Activated B cell treated with CpG ODN at 0.5 μM for 24 hours (primary cell): Measurements from ENCODE around the gene STPG1. TPM values are rescaled to one million over a fixed set of nuclear protein-coding genes. Genes with fewer than 3 reads are reported as not detected.

Experiments used
- ATAC-seq: fragments of 200-7000 bp; cut with Tn5 transposase; one replicate; pipeline ENCODE4 v1.10.0; 2021; ENCODE audit warnings: low read depth, mild to moderate bottlenecking, moderate library complexity
- CTCF ChIA-PET: fragments of 350-600 bp; sonication (Branson Sonifier 250); formaldehyde crosslinking; loops from one replicate; lab custom pipeline; 2021; ENCODE audit warnings: antibody characterized with exemption; lab: Charles Lee
- POLR2A ChIA-PET: fragments of 350-600 bp; sonication (Branson Sonifier 250); formaldehyde crosslinking; loops from one replicate; lab custom pipeline; 2021; ENCODE audit warnings: antibody characterized with exemption; lab: Charles Lee
- DNase-seq: peaks from one replicate; pipeline ENCODE4 v3.0.0; 2022
- H3K27ac Mint-ChIP-seq: one replicate; pipeline ENCODE4 v1.8.0; 2020; ENCODE audit warnings: mixed read lengths
- H3K27me3 Mint-ChIP-seq: one replicate; pipeline ENCODE4 v1.8.0; 2021; ENCODE audit warnings: mixed read lengths
- H3K36me3 Mint-ChIP-seq: one replicate; pipeline ENCODE4 v1.8.0; 2021; ENCODE audit warnings: low read depth, mixed read lengths
- H3K4me1 Mint-ChIP-seq: one replicate; pipeline ENCODE4 v1.8.0; 2021; ENCODE audit warnings: mixed read lengths
- H3K4me3 Mint-ChIP-seq: one replicate; pipeline ENCODE4 v1.8.0; 2020; ENCODE audit warnings: mild to moderate bottlenecking, mixed read lengths
- H3K9me3 Mint-ChIP-seq: one replicate; pipeline ENCODE4 v1.8.0; 2020; ENCODE audit warnings: mixed read lengths
- CTCF ChIP-seq: fragments of 200-600 bp; IDR thresholded peaks from one replicate; pipeline ENCODE4 v1.8.0; 2022; ENCODE audit warnings: antibody characterized with exemption, mild to moderate bottlenecking
- intact Hi-C: fragments of 100-400 bp; cut with micrococcal nuclease; formaldehyde crosslinking; loops from one replicate; pipeline ENCODE4 v1.15.1; 2024
- total RNA-seq: library from RNA; stranded (reverse); gene quantifications from 2 replicates; pipeline ENCODE4 v1.2.3, GENCODE V29; 2022

STPG1 gene
- total RNA-seq, 1 donor from 2014 or later, result 7.4 TPM

- ATAC-seq, result no peak
- ChIA-PET CTCF (no interaction called here), POLR2A (interaction anchor here (1.0 kb wide), 1 partner anchor 12 kb away, joined by 3 read pairs; no protein-coding TSS in a partner anchor)
- Mint-ChIP-seq H3K27ac (no peak overlapping the region), H3K36me3 (no peaks in the 10 kb centered on the region), H3K9me3 (no peaks in the 10 kb centered on the region), H3K4me3 (no peak overlapping the region), H3K4me1 (peaks cover 7% of the 10 kb centered on the region), H3K27me3 (peaks cover 18% of the 10 kb centered on the region)
- intact Hi-C loops, result no loop called here
- no peak for DNase-seq
- TF ChIP-seq CTCF, result no peak
These were observed 103.7 kb downstream of the STPG1 start for GRCh38 chr1:24309762-24310485.

GRCh38 chr1:24308365-24309015 is 105.1 kb downstream of the STPG1 start:
- CTCF ChIA-PET, result interaction anchor here (0.7 kb wide), 1 partner anchor 13 kb away, joined by 3 read pairs; no protein-coding TSS in a partner anchor
- Mint-ChIP-seq H3K36me3 (no peaks in the 10 kb centered on the region), H3K4me1 (peaks cover 7% of the 10 kb centered on the region), H3K27ac (no peak overlapping the region), H3K9me3 (no peaks in the 10 kb centered on the region), H3K4me3 (no peak overlapping the region), H3K27me3 (peaks cover 18% of the 10 kb centered on the region)
- intact Hi-C loops, result no loop called here
- ATAC-seq, result no peak
- no peak for TF ChIP-seq CTCF
- POLR2A ChIA-PET, result no interaction called here
- DNase-seq, result no peak

Other genes with a start within 250 kb of the STPG1 start
- gene IFNLR1, start 226.5 kb downstream of the STPG1 start, total RNA-seq, result 38.6 and 39.2 TPM in 2 replicates
- gene GRHL3, start 94.4 kb downstream of the STPG1 start, total RNA-seq, result 0.64 and 0.78 TPM in 2 replicates
- 21.0 and 23.2 TPM in 2 replicates for gene NIPAL3, start 2.0 kb upstream of the STPG1 start, total RNA-seq
- 22.8 and 23.6 TPM in 2 replicates for gene RCAN3, start 89.1 kb upstream of the STPG1 start, total RNA-seq
- gene NCMAP, start 142.3 kb upstream of the STPG1 start, total RNA-seq, result not detected in 2 replicates
- 214 and 220 TPM in 2 replicates for gene SRRM1, start 229.5 kb upstream of the STPG1 start, total RNA-seq